ENCODE measurements around the gene CSF2RB.

DNA sequence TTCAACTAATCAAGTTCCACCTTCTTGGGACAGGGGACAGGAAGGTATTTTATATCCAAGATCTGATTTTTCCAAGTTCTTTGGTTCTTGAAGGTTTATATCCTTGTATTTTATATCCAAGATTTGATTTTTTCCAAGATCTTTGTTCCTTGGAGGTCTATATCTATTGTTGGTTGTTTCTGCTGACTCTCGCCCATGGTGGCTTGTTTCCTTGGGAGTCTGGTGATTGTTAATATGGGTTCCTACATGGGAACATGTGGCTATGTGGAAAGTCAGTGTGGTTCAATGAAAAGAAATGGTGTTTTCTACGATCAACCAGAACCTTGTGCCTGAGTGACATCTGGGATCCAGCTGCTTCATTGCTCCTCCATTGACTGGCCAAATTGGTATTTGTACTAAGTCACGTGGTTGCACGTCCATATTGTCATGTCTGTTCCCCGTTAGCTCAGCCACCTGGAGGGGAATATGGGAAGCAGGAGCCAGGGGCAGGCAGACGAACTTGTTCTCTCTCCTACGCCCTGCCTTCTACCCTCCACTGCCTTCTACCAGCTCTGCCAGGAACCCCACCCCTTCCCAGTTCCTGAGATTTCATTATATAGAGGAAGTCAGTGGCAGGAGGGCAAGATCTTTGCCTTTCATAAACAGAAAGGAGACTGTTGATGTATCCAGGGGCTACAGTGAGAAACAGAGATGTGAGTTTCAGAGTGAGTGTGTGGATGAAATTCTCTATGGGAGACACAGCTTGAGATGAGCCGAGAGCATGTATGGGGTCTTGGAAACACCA lies 11.1 kb upstream of the CSF2RB start:
- TF ChIP-seq POLR2AphosphoS5 (IDR thresholded peaks at IDR 0.05), result no peak
- no peak for TF ChIP-seq POLR2A (IDR thresholded peaks at IDR 0.05)
- TF ChIP-seq CTCF (IDR thresholded peaks at IDR 0.05), result no peak

All from suprapubic skin (tissue), 4 donors.